HG03571 (cell line): Measurements from ENCODE around the gene NUDT4.
"Not testable (repeated sequence)": the region's sequence is repeated elsewhere in the genome, so short reads cannot be mapped to it uniquely, and the experiment has no call there.

Source experiments
- ATAC-seq: cut with Tn5 transposase; IDR thresholded peaks from one replicate; pipeline ENCODE4 v1.9.1; 2021; ENCODE audit not compliant: unreplicated experiment

NUDT4 gene

DNA sequence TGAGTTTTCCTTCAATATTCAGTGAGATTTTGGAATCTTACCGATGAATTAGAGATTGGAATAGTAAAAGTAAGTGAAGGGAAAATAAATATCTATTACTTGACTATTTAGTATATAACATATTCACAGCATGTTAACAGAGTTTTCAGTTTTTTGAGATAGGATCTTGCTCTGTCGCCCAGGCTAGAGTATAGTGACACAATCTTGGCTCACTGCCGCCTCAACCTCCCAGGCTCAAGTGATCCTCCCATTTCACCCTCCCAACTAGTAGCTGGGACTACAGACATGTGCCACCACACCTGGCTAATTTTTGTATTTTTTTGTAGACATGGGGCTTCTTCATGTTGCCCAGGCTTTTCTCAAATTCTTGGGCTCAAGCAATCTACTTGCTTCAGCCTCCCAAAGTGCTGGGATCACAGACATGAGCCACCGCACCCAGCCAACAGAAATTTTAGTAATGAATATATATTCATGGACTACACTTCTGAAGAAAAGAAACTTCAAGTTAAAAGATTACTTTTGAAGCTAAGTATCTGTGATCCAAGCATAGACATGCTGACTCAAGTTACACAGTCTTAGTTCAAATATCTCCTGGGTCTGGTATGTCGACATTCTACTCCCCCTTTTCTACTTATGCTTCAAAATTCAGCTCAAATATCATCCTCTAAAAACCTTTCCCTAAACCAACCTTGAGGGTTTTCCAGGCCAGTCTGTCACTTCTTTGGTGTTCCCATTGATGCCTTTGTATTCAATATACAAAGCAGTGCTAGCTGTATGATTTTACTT lies 50.2 kb downstream of the NUDT4 start:
- ATAC-seq, result no peak

DNA sequence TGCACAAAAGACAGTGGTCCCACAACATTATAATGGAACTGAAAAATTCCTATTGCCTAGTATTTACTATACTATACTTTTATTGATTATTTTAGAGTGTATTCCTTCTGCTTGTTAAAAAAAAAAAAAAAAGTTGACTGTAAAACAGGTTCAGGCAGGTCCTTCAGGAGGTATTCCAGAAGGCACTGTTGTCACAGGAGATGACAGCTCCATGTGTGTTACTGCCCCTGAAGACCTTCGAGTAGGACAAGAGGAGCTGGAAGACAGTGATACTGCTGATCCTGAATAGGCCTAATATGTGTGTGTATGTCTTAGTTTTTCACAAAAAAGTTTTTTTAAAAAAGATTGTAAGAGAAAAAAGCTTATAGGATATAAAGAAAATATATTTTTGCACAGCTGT lies 51.7 kb downstream of the NUDT4 start:
- no peak for ATAC-seq

DNA sequence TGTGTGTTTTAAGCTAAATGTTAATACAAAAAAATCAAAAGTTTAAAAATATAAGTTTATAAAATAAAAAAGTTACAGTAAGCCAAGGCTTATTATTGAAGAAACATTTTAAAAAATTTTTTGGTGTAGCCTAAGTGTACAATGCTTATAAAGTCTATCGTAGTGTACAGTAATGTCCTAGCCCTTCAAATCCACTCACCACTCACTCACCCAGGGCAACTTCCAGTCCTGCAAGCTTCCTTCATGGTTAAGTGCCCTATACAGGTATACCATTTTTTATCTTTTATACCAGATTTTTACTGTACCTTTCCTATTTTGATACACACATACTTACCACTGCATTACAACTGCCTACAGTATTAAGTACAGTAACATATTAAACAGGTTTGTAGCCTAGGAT lies 52.1 kb downstream of the NUDT4 start:
- no peak for ATAC-seq

GRCh38 chr12:93430280-93430679 lies 52.6 kb downstream of the NUDT4 start:
- ATAC-seq, result no peak

DNA sequence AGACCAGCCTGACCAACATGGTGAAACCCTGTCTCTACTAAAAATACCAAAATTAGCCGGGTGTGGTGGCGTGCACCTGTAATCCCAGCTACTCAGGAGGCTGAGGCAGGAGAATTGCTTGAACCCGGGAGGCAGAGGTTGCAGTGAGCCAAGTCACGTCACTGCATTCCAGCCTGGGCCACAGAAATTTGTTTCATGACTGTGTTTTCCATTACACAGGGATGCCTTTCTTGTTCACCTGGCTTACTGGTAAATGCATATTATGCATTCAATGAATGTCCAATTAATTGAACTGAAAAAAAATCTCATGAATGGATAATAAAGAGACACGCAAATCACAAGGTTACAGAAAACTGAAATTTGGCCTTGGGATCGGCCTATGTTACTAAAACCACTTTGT lies 54.3 kb downstream of the NUDT4 start:
- not testable (repeated sequence) for ATAC-seq

GRCh38 chr12:93434256-93434865 lies 56.6 kb downstream of the NUDT4 start:
- no peak for ATAC-seq

DNA sequence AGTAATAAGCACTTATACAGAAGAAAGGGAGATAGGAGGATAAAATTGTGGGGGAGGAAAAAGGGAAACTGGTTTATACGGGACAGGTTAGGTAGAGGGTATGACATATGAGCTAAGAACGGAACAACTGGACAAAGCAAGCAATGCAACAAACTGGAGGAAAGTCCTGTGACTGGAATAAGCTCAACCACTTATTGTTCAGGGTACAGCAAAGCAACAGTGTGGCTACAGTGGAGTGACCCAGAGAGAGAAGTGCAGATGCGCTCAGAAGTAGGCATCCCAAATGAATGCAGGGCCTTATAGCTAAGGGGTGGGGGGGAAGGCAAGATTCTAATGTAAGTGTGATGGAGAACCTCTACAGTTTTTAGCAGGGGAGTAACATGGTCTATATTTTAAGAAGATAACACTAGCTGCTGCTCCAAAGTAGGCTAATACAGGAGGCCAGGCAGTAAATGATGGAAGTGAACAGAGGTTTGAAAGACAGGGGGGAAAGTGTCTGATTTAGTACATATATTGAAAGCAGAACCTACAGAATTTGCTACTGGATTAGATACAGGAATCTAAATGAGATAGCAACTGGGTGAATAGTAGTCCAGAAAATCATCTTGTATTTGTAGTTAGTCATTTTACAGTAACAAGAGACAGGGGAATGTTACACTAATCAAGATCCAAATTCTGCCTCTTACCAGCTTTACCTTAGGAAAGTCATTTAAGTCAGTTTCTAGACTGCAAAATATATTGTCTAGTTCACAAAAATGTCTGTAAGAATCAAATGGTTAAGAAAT lies 60.7 kb downstream of the NUDT4 start:
- no peak for ATAC-seq

DNA sequence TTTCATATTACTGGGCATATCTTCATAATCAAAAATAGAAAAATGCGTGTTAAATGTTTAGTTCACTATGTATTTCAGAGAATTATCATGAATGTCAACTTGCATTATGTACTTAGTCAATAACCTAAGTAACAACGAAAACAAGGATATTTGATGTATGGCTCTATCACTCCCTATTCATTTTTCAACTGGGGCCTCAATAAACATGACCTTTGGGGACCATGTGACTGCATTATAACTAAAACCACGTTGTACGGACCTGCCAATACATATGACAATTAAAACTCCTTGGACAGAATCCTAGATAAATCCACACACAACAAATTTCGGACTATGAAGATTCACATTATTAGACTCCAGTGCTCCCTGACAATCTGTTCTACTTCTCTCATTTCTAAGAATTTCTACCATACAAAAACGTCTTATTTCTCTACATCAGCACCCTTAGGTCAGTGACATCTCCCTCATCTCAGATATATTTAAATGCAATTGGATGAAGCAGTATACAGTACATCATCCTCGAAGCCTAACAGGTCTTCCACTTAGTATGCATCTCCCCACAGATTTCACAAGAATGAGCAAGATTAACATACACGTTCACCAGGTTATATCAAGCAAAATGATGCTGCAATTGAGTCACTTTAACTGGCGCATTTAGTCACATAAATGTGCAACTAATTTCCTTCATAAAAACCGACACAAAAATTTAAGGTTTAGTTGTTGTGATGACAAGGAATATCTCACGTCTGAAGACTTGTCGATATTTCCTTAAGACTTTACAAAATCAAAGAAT lies 62.5 kb downstream of the NUDT4 start:
- no peak for ATAC-seq

DNA sequence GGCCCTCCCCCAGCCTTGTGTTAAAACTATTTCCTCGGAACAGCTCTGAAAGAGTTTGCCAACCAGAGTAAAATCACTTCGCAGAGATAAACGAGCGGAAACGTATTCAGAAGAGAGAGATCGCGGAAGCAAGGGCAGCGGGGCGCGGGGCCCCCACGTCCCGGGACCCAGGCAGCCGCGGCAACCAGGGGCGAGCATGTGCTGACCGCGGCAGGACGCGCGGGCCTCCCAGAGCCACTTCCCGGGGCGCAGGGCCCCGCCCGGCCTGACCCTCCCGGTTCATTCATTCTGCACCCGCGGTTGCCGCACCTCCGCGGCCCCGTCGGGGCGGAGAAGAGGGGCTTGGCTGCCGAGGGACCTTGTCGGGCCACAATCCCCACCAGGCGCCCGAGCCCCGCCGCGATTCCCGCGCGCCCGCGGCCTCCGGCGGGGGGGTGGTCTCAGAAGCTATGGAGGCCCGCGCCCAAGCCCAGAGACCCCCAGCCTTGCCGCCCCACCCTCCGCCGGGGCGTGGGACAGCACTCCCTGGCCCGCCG lies 63.4 kb downstream of the NUDT4 start:
- ATAC-seq, result no peak

DNA sequence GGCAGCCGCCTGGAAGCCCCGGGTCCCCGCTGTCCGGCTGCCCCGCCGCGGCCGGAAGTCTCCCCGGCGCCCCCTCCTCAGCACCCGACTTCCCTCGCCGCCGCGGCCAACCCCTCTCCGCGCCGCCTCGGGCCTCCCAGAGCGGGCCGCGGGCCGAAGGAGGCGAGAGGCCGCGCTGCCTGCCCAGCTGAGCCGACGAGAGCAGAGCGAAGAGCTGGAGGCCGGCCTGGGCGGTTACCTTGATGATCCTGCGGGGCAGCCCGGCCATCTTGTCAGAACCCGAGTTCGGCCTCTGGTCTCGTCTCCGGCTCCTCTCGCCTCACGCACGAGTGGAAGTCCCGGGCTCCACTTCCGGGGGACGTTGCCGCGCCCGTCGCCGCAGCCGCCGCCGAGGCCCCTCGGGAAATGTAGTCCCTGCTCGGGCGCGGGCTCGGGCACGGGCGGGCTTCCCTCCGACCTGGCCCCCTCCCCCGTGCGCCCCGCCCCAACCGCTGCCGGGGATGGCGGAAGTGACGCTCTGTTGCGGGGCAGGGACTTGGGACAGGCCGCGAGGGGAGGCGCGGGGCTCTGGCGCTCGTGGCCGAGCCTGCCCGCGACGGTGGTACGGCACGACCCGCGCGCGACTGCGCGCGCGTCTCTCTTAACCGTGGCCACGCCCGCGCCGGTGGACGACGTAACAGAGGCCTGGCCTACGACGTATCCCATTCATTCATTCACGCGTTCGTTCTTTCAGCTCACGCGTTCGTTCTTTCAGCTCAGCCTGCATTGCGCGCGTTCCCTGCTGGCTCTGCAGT lies 64.1 kb downstream of the NUDT4 start, which contains the start of gene UBE2N:
Gene UBE2N, minus strand, starts transcription at position 331 of the 794 bp plus-strand sequence. Its CDS starts 63 bp downstream, at position 268.
- ATAC-seq, result peak; percentile 77

DNA sequence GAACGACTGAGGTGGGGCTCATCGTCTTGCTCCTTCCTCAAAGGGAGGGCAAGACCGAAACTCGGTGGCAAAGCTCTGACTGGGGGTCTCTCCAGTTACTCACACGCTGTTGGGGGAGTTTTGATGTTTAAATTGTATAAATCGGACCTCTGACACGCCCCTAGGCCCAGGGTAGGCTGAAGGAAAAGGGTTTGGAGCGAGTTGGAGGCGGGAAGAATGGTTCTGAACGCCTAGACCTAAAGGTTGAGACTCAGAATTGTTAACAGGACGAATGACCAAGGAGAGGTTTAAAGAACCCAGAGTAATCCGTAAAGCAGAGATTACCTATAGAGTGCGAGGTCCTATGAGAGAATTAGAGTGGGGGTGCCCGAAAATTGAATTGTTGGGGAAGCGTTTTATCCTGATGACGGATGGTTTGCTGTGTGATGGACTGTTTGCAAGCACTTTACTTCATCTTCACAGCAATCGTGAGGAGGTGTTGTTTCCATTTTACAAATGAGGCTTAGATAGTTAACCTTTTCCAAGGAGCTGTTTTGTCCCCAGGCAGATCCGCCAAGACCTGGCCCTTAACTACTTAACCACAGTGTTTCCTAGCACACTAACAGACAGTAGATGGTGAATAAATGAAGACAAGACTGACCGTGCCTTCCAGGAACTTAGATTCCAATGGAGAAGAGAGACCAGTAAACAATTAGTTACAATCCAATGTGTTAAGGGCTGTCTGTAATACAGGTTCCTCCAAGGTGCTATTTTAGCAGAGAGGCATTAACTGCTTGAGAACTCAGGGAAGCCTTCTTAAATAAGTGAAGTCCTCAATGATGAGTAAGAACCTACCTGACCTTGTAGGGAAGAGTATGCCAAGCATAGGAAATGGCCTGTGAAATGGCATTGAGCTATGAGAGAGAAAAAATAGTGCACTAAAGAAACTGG lies 65.0 kb downstream of the NUDT4 start:
- ATAC-seq, result no peak

GRCh38 chr12:93443576-93443975 lies 65.9 kb downstream of the NUDT4 start:
- ATAC-seq, result no peak

- ATAC-seq, result no peak
These were observed 70.0 kb downstream of the NUDT4 start for GRCh38 chr12:93447555-93448290.

DNA sequence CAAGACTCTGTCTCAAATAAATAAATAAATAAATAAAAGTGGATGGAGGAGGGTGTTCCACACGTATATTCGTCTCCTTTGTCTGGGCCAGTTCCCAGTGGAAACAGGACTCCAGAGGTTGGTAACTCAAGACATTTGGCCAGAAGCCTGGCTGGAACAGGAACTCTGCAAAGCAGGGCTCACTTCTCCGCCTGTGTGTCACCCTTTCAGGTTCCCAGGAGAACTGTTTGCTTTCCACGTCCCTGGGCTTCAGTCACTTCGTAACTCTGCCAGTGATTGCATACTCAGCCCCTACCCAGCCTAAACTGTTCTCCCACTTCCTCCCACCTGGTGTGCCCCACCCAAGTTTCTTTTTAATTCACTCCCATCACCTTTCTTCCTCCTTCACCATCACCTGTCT lies 71.1 kb downstream of the NUDT4 start:
- ATAC-seq, result peak; percentile 15

DNA sequence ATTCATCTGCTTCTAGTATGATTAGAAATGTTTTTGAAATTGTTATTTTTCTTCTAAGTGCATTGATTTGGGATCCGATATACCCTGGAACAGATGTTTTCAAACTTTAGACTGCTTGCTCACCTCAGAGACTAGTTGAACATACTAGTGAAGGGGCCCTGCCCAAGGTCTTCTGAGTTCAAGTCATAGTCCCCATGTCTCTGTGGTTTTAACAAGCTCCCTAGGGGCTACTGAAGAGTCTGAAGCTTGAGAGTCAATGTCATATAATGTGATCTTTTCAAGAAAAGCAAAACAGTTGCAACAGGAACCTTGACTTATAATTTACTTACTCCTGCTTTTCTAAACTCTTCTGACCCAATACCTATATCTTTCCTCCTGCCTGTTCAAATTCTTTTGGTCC lies 71.6 kb downstream of the NUDT4 start:
- ATAC-seq, result peak; percentile 89

DNA sequence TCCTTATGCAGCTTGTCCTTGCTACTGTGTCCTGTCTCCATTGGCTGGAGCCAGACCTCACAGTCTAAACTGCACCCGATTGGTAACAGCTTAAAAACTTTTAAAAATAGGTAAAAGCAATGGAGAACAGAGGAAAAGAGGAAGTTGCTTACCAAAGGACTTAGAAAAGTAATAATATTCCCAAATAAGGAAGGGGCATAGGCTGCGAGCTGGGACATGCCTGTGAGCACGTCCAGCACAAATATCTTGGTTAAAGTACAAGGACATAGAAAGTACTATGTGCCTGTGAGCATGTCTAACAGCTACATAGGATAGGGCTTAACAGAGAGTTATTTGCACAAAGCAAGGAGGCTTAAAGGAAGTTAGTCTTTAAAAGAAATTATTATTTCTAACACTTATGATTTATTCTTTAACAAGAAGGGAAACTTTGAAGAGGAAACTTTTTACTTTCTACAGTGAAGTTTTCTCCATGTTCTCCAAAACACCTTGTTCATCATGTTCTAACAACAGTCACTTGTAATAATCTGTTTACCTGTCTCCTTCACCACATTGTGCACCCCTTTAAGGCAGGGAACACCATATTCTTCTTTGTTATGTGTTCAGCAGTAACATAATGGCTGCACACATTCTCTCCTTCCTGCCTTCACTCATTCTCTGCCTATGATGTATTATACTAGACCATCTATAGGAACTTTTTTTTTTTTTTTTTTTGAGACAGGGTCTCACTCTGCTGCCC lies 73.9 kb downstream of the NUDT4 start:
- no peak for ATAC-seq

DNA sequence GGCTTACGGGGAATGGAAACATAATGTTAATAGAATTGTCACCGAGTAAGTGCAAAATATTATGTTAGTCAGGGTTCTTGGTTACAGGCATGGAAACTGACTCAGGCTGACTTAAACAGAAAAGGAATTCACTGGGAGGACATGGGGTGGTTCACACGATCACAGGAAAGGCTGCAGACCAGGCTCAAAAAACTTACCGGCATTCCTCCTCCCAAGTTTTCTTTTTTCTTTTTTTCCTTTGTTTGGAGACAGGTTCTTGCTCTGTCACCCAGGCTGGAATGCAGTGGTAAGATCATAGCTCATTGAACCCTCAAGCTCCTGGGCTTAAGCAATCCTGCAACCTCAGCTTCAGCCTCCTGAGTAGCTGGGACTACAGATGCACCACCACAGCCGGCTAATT lies 75.9 kb downstream of the NUDT4 start:
- no peak for ATAC-seq

DNA sequence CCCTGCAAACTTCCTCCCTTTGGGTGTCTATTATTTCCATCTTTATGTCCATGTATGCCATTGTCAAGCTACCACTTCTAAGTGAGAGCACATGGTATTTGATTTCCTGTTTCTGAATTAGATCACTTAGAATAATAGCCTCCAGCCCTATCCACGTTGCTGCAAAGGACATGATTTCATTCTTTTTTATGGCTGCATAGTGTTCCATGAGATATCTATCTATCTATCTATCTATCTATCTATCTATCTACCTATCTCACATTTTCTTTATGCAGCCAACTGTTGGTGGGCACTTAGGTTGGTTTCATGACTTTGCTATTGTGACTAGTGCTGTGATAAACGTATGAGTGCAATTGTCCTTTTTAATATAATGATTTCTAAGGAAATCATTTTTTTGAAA lies 78.4 kb downstream of the NUDT4 start:
- no peak for ATAC-seq
